Measurements from ENCODE around the gene TPSG1.

The TPSG1 gene

GRCh38 chr16:1175566-1176279 is 49.3 kb downstream of the TPSG1 start:
- no peak for DNase-seq

GRCh38 chr16:1174477-1175357 is 50.4 kb downstream of the TPSG1 start:
- no peak for DNase-seq

GRCh38 chr16:1173788-1174451 is 51.1 kb downstream of the TPSG1 start:
- no peak for DNase-seq

GRCh38 chr16:1172651-1173050 is 52.4 kb downstream of the TPSG1 start:
- no peak for DNase-seq

- DNase-seq: no peak
These were observed 53.1 kb downstream of the TPSG1 start for GRCh38 chr16:1171854-1172428.
